Tongue (tissue), 2 donors: Measurements from ENCODE around the gene TEX26. TPM values are rescaled to one million over a fixed set of nuclear protein-coding genes. Genes with fewer than 3 reads are reported as not detected.

Source experiments
- DNase-seq: peaks from one replicate; pipeline ENCODE4 v3.0.0-alpha.2; 2015
- total RNA-seq: library from RNA; depleted of rRNA; stranded (reverse); fragments of >200 nt; gene quantifications from one replicate; pipeline ENCODE4 v1.2.3, GENCODE V29; 2014

TEX26 gene
- total RNA-seq, 1 donor from 2014 or later: not detected

- DNase-seq: no peak
Observed at GRCh38 chr13:31014456-31014855, 82.0 kb downstream of the TEX26 start.

- DNase-seq: peak; percentile 58
Observed at GRCh38 chr13:31015199-31015598, 82.7 kb downstream of the TEX26 start.

DNA sequence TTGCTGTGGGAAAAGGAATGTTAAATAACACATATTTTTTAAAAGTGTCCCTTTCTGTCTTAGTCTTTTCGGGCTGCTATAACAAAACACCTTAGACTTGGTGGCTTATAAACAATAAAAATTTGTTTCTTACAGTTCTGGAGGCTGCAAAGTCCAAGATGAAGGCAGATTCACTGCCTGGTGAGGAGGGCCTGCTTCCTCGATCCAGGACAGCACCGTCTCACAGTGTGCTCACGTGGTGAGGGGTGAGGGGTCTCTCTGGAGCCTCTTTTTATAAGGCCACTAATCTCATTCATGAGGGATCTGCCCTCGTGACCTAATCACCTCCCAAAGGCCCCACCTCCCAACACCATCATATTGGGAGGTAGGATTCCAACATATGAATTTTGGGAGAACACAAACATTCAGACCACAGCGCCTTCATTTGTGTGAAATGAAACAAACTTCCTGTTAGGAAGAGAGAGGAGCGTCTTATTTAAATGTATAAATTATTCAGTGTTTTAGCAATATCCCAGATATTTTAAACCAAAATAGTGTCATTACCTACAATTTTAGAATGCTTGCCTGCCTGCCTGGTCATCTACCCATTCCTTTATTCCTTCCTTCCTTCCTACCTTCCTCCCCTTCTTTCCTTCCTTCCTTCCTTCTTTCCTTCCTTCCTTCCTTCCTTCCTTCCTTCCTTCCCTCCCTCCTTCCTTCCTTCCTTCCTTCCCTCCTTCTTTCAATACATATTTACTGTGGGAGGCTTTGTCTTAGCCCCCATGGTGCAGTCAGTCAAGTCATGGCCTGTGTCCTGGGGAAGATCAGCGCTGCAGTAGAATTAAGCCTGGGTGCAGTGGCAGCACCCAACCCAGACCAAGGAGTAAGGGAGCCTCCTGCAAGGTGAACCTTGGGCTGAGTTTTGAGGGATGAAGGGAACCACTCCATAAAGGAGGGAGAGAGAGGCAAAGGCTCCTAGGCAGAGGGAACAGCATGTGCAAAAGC is 84.2 kb downstream of the TEX26 start:
- no peak for DNase-seq

GRCh38 chr13:31018511-31018910 is 86.1 kb downstream of the TEX26 start:
- no peak for DNase-seq

DNA sequence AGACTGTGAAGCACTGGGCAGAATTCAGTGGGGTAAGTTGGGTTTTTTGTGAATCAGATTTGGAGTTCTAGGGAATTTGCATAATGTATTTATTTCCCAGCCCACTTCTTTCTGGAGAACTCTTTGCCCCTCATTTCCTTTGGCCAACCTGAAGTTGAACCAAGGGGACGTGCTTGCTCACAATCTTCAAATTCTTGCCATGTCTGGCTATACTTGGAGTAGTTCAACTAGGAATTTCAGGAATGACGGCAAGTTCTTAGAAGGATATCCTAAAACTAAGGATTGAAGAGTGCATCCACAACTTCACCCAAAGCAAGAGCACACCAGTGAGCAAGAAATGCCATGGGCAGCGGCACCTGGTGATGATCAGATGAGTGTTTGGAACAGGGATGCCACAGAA is 88.5 kb downstream of the TEX26 start:
- DNase-seq: no peak

DNA sequence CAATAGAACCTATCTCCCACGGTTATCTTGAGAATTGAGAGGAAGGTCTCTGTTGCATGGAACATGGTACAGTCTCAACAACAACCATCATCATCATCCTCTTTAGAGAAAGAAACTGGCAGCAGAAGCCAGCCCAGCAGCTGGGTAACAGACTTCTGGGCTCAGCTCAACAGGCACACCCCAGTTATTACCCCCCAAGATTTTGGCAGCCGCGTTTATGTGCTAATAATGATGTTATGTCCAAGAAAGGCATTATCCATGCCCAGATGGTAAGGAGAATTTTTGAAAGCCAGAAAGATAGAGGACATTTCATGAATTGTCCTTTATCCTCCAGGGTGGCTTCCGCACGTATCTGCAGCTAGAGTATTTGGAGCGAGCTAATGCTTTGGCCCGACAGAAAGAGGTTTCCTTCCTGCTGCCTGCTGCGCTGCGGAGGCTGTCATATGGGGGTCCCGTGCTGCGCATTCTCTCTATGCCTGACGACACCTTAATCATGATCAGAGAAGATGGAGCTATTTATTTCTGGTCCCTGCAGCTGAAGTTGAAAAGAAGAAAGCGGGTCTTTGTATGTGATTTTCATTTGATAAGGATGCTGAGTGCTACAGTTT is 89.9 kb downstream of the TEX26 start:
- DNase-seq: peak; percentile 62

GRCh38 chr13:31022928-31023530 is 90.6 kb downstream of the TEX26 start:
- DNase-seq: no peak

Other genes starting within 250 kb of the TEX26 start
- gene ALOX5AP, start 197.1 kb upstream of the TEX26 start, total RNA-seq: 0.72 TPM
- 4.1 TPM for gene MEDAG, start 26.4 kb upstream of the TEX26 start, total RNA-seq
- gene HSPH1, start 229.2 kb downstream of the TEX26 start, total RNA-seq: 92.0 TPM